Caki2 (cell line): ENCODE results near the gene AMMECR1L. TPM values are rescaled to one million over a fixed set of nuclear protein-coding genes. Genes with fewer than 3 reads are reported as not detected.

Source experiments
- total RNA-seq: library from RNA; depleted of rRNA; stranded (reverse); fragments of >200 nt; shearing (Covaris generic); gene quantifications from 2 replicates; pipeline ENCODE4 v1.2.3, GENCODE V29; 2014; ENCODE audit warnings: low replicate concordance; rRNA removed

Gene AMMECR1L
- total RNA-seq, 1 experiment from 2014 or later, result 9.8 TPM

Other genes with a start within 250 kb of the AMMECR1L start
- gene GPR17, start 239.8 kb downstream of the AMMECR1L start, total RNA-seq, result not detected in 2 replicates
- gene LIMS2, start 210.4 kb downstream of the AMMECR1L start, total RNA-seq, result not detected in 2 replicates
- gene SFT2D3, start 184.5 kb downstream of the AMMECR1L start, total RNA-seq, result 3.4 and 6.6 TPM in 2 replicates
- 23.8 and 30.9 TPM in 2 replicates for gene WDR33, start 74.8 kb downstream of the AMMECR1L start, total RNA-seq
- gene POLR2D, start 27.8 kb downstream of the AMMECR1L start, total RNA-seq, result 17.9 and 24.8 TPM in 2 replicates
- 1.7 and 3.5 TPM in 2 replicates for gene SAP130, start 142.1 kb upstream of the AMMECR1L start, total RNA-seq
- 18.0 and 21.3 TPM in 2 replicates for gene UGGT1, start 205.2 kb upstream of the AMMECR1L start, total RNA-seq